K562 (cell line): ENCODE measurements around the gene RIT1. TPM values are rescaled to one million over a fixed set of nuclear protein-coding genes. Genes with fewer than 3 reads are reported as not detected.
A peak's percentile ranks its signal among the peaks of the same experiment; 100 is the strongest.

Experiments used
- ATAC-seq: fragments of 200-7000 bp; cut with Tn5 transposase; 3 replicates; pipeline ENCODE4 v1.9.1; 2020; ENCODE audit warnings: moderate library complexity
- BruUV-seq: library from RNA; stranded (reverse); fragments of 400-500 nt; replicated peaks from 2 replicates; lab custom pipeline; 2021; lab: Mats Ljungman, UMichigan
- CTCF ChIA-PET: fragments of 300-600 bp; formaldehyde crosslinking; extraction: SDS; loops from one replicate; lab custom pipeline; 2021; ENCODE audit warnings: low intra/inter-chr PET ratio; lab: Yijun Ruan, JAX
- POLR2A ChIA-PET: fragments of 300-600, 350-650 bp; sonication (Branson Sonifier 250); formaldehyde crosslinking; extraction: SDS; loops from one replicate; lab custom pipeline; 2021; ENCODE audit warnings: antibody characterized with exemption, inconsistent platforms; lab: Yijun Ruan, JAX
- DNase-seq, 4 experiments: peaks; one replicate each; pipeline versions ENCODE4 v3.0.0 to v3.0.0-alpha.2; 2011 to 2018; ENCODE audit warnings: low spot score in 3 of 4, mixed read lengths in 3 of 4; ENCODE audit errors: extremely low read depth in 1 of 4
- FAIRE-seq: peaks from 2 replicates; lab custom pipeline; 2011; peaks lifted over from hg19 to GRCh38; lab: Jason Lieb, UNC
- H2AFZ ChIP-seq: 2 replicates; pipeline ENCODE4 v1.6.0; 2011; ENCODE audit warnings: low read depth, low read length, control low read depth, inconsistent platforms
- H3K27ac ChIP-seq: fragments of 200-600 bp; 3 replicates; pipeline ENCODE4 v1.8.0; 2011; ENCODE audit warnings: low read depth, mild to moderate bottlenecking, control low read depth, inconsistent platforms, low read length, moderate library complexity, mixed read lengths; ENCODE audit errors: extremely low read depth
- H3K27me3 ChIP-seq, 2 experiments: fragments of 300-600 bp in 1 of 2; 2 replicates in 1 of 2; 3 replicates in 1 of 2; pipeline versions ENCODE4 v1.6.0 to v1.8.0; 2011; ENCODE audit warnings: inconsistent platforms in 2 of 2, low read length in 2 of 2, mild to moderate bottlenecking in 1 of 2, mixed read lengths in 1 of 2, moderate library complexity in 1 of 2; ENCODE audit not compliant: control insufficient read depth in 2 of 2, insufficient read depth in 2 of 2
- H3K36me3 ChIP-seq: fragments of 300-600 bp; 3 replicates; pipeline ENCODE4 v1.8.0; 2011; ENCODE audit warnings: mild to moderate bottlenecking, low read length, inconsistent platforms; ENCODE audit not compliant: control insufficient read depth, insufficient read depth
- H3K4me1 ChIP-seq, 2 experiments: fragments of 200-600 bp in 1 of 2; replicated peaks in 1 of 2; 2 replicates in 1 of 2; 3 replicates in 1 of 2; pipeline versions ENCODE4 v1.5.1 to v1.8.0; 2011; ENCODE audit warnings: inconsistent platforms in 2 of 2, low read length in 2 of 2, mild to moderate bottlenecking in 1 of 2, mixed read lengths in 1 of 2, moderate library complexity in 1 of 2; ENCODE audit not compliant: control insufficient read depth in 2 of 2, insufficient read depth in 2 of 2
- H3K4me2 ChIP-seq: 2 replicates; pipeline ENCODE4 v1.6.1; 2011; ENCODE audit warnings: low read length, control low read depth, inconsistent platforms, mixed read lengths; ENCODE audit not compliant: insufficient read depth
- H3K4me3 ChIP-seq: fragments of 200-600 bp; sonication (generic), shearing (Covaris generic); 2 replicates; pipeline ENCODE4 v1.5.1; 2016; ENCODE audit warnings: control low read depth, inconsistent platforms
- H3K79me2 ChIP-seq: fragments of 200-600 bp; 3 replicates; pipeline ENCODE4 v1.8.0; 2011; ENCODE audit warnings: low read length, inconsistent platforms; ENCODE audit not compliant: control insufficient read depth, insufficient read depth
- H3K9ac ChIP-seq, 2 experiments: 2 replicates each; pipeline versions ENCODE4 v1.6.0 to v1.6.1; 2011; ENCODE audit warnings: low read depth in 2 of 2, low read length in 2 of 2, control low read depth in 1 of 2, inconsistent platforms in 1 of 2, mild to moderate bottlenecking in 1 of 2, mixed read lengths in 1 of 2; ENCODE audit not compliant: insufficient read depth in 1 of 2
- H3K9me1 ChIP-seq: one replicate; pipeline ENCODE4 v1.6.0; 2011; ENCODE audit warnings: inconsistent platforms, mild to moderate bottlenecking, low read length, moderate library complexity; ENCODE audit not compliant: control insufficient read depth, insufficient read depth
- H3K9me3 ChIP-seq: replicated peaks from 2 replicates; pipeline ENCODE4 v1.5.1; 2011; ENCODE audit warnings: low read depth, low read length, inconsistent platforms; ENCODE audit not compliant: control insufficient read depth, insufficient read depth
- H4K20me1 ChIP-seq: replicated peaks from 2 replicates; pipeline ENCODE4 v1.6.1; 2011; ENCODE audit warnings: low read length, inconsistent platforms, mixed read lengths; ENCODE audit not compliant: control insufficient read depth, insufficient read depth
- ARID3B ChIP-seq: fragments of 250-450 bp; sonication (Bioruptor Pico); IDR thresholded peaks from 2 replicates; pipeline ENCODE4 v1.4.0; 2020; ENCODE audit warnings: borderline replicate concordance
- CC2D1A ChIP-seq: fragments of 450-650 bp; IDR thresholded peaks from 2 replicates; pipeline ENCODE4 v1.6.1; 2017; ENCODE audit warnings: mild to moderate bottlenecking
- EGR1 ChIP-seq: fragments of 450-650 bp; conservative IDR thresholded peaks from 2 replicates; pipeline ENCODE4 v1.6.1; 2017; ENCODE audit warnings: mild to moderate bottlenecking
- EZH2 ChIP-seq: IDR thresholded peaks from 2 replicates; pipeline ENCODE4 v1.6.1; 2012; ENCODE audit warnings: low read depth, mild to moderate bottlenecking, inconsistent platforms, low read length, borderline replicate concordance
- HEY1 ChIP-seq: fragments of 250-450 bp; sonication (Bioruptor Pico); IDR thresholded peaks from 2 replicates; pipeline ENCODE4 v1.5.0; 2020; ENCODE audit warnings: mild to moderate bottlenecking, moderate library complexity, borderline replicate concordance
- KLF1 ChIP-seq: fragments of 450-650 bp; IDR thresholded peaks from 2 replicates; pipeline ENCODE4 v1.6.1; 2016; ENCODE audit warnings: missing genetic modification characterization, missing compliant biosample characterization
- POLR2AphosphoS2 ChIP-seq: IDR thresholded peaks from 2 replicates; pipeline ENCODE4 v1.6.1; 2012; ENCODE audit warnings: low read length, improper control_type of control experiment
- PTTG1 ChIP-seq: fragments of 450-650 bp; IDR thresholded peaks from 2 replicates; pipeline ENCODE4 v1.6.1; 2016; ENCODE audit warnings: low read depth, mild to moderate bottlenecking, missing genetic modification characterization, missing compliant biosample characterization
- RHOXF2B ChIP-seq: fragments of 250-450 bp; sonication (Bioruptor Pico); conservative IDR thresholded peaks from 2 replicates; pipeline ENCODE4 v1.5.1; 2021
- SRF ChIP-seq, 2 experiments: fragments of 250-450, 450-650 bp in 1 of 2; sonication (Bioruptor Pico) in 1 of 2; sonication (generic) in 1 of 2; formaldehyde crosslinking; IDR thresholded peaks; 2 replicates each; pipeline versions ENCODE4 v1.5.0 to v1.5.1; 2020 to 2022; ENCODE audit warnings: mild to moderate bottlenecking in 1 of 2, missing genetic modification reagents in 1 of 2
- ZBTB1 ChIP-seq: sonication (generic); formaldehyde crosslinking; IDR thresholded peaks from 2 replicates; pipeline ENCODE4 v1.8.1; 2023; ENCODE audit warnings: missing genetic modification reagents, low read depth, mild to moderate bottlenecking, borderline replicate concordance
- ZNF121 ChIP-seq: sonication (generic); formaldehyde crosslinking; conservative IDR thresholded peaks from 2 replicates; pipeline ENCODE4 v1.8.0; 2022; ENCODE audit warnings: missing genetic modification reagents
- ZNF217 ChIP-seq: sonication (generic); formaldehyde crosslinking; IDR thresholded peaks from 2 replicates; pipeline ENCODE4 v1.8.0; 2022; ENCODE audit warnings: mild to moderate bottlenecking, missing genetic modification reagents
- ZNF347 ChIP-seq: fragments of 450-650 bp; formaldehyde crosslinking; IDR thresholded peaks from 2 replicates; pipeline ENCODE4 v1.4.0; 2020; ENCODE audit warnings: low read depth, mild to moderate bottlenecking, moderate library complexity
- ZNF57 ChIP-seq: fragments of 450-650 bp; formaldehyde crosslinking; IDR thresholded peaks from 2 replicates; pipeline ENCODE4 v1.4.0; 2020; ENCODE audit warnings: mild to moderate bottlenecking, moderate library complexity
- WGBS: fragments of 100-300 bp; shearing (Covaris generic); methylation state at CpG from one replicate; pipeline ENCODE4 v1.1.6; 2016; ENCODE audit warnings: low coverage, mixed read lengths; ENCODE audit not compliant: insufficient coverage; ENCODE audit errors: missing lambda C conversion rate; 5-methylcytosine and 5-hydroxymethylcytosine counted together
- in situ Hi-C: fragments of 300-500 bp; cut with MboI; formaldehyde crosslinking; loops from 4 replicates; pipeline ENCODE4 v1.15.0; 2018; ENCODE audit warnings: inconsistent platforms, mixed read lengths
- intact Hi-C: fragments of 100-400 bp; cut with micrococcal nuclease; formaldehyde crosslinking; loops from 2 replicates; pipeline ENCODE4 v1.14.2; 2022
- polyA plus RNA-seq, 8 experiments: library from polyadenylated mRNA; depleted of rRNA in 4 of 8; stranded (reverse) in 5 of 8; unstranded in 3 of 8; fragments of >200 nt; fragmentation: Nextera tagmentation in 2 of 8; fragmentation: Illumina TruSeq in 1 of 8; extraction: Ambion mirVana in 2 of 8; extraction: Trizol in 1 of 8; gene quantifications; 2 replicates each; pipeline versions ENCODE4 v1.2.1 to v1.2.3, GENCODE V29; 2011 to 2014; ENCODE audit warnings: inconsistent platforms in 1 of 8, missing spikeins in 1 of 8
- total RNA-seq, 7 experiments: library from RNA; depleted of rRNA in 6 of 7; stranded (reverse); fragments of >200 nt in 6 of 7; fragmentation: Illumina TruSeq in 2 of 7; extraction: Trizol in 2 of 7; gene quantifications; 2 replicates each; pipeline versions ENCODE4 v1.2.1 to v1.2.3, GENCODE V29; 2011 to 2021; ENCODE audit warnings: low replicate concordance in 1 of 7

Gene RIT1
- total and polyA plus RNA-seq, 9 of the 15 experiments (the other 6 are each of a cell fraction or from before 2014, with no cell fraction given): 13.5 to 57.6 (median 22.9) TPM

GRCh38 chr1:155890251-155890650 is 20.9 kb downstream of the RIT1 start:
- H3K27me3 ChIP-seq: no peaks in the 10 kb centered on the region
- no peaks in the 10 kb centered on the region for H4K20me1 ChIP-seq
- 10% methylated on average over 3 of the region's 3 CpGs for WGBS
- no peak for TF ChIP-seq HEY1
- TF ChIP-seq ZNF57: no peak
- no peak for TF ChIP-seq ZNF347 (CRISPR knock-in tag)
- no peak for TF ChIP-seq ZNF121 (CRISPR knock-in tag)
- no peak for TF ChIP-seq ARID3B (CRISPR knock-in tag)
- TF ChIP-seq ZBTB1 (CRISPR knock-in tag): no peak
- no peak for TF ChIP-seq POLR2AphosphoS2
- TF ChIP-seq PTTG1 (tag): no peak
- no peak for TF ChIP-seq EGR1
- no peak for TF ChIP-seq SRF (CRISPR knock-in tag; IDR thresholded peaks at IDR 0.05)
- TF ChIP-seq ZNF217 (CRISPR knock-in tag): no peak
- no peak for TF ChIP-seq CC2D1A
- no peak for TF ChIP-seq KLF1 (tag)
- TF ChIP-seq EZH2: no peak
- no peak for TF ChIP-seq RHOXF2B (CRISPR knock-in tag)
- H3K4me2 ChIP-seq: no peak overlapping the region
- no peak overlapping the region for H2AFZ ChIP-seq
- no peaks in the 10 kb centered on the region for H3K36me3 ChIP-seq
- no peak for ATAC-seq
- no peaks in the 10 kb centered on the region for H3K9me1 ChIP-seq
- peak; percentile 66 for FAIRE-seq
- ChIA-PET POLR2A (interaction anchor here (0.7 to 1.3 kb wide), 3 partner anchors 14 to 76 kb away, joined by 3 to 4 read pairs (median 3); no protein-coding TSS in a partner anchor), CTCF (no interaction called here)
- no peak overlapping the region for H3K4me3 ChIP-seq
- H3K4me1 ChIP-seq: peaks cover 0 to 4% of the 10 kb centered on the region in 2 experiments; a peak in 3 of 5 replicates
- no peak overlapping the region for H3K27ac ChIP-seq
- in situ Hi-C loops: no loop called here
- intact Hi-C loops: no loop called here
- BruUV-seq: no TSS peak
- H3K9me3 ChIP-seq: no peaks in the 10 kb centered on the region
- H3K79me2 ChIP-seq: no peaks in the 10 kb centered on the region
- DNase-seq: no peak
- H3K9ac ChIP-seq: no peak overlapping the region
